GM12875 (cell line): ENCODE data around the gene PTGES3L.

Source experiments
- H3K4me3 ChIP-seq: one replicate; pipeline ENCODE4 v1.5.1; 2011; ENCODE audit warnings: low read depth, low read length, control low read depth
- TF ChIP-seq, protein P1 (sequence below): IDR thresholded peaks from 2 replicates; pipeline ENCODE4 v1.5.1; 2011; ENCODE audit warnings: low read depth, mild to moderate bottlenecking, control low read depth, inconsistent platforms, low read length, moderate library complexity, borderline replicate concordance; ENCODE audit not compliant: insufficient read depth

The PTGES3L gene

DNA sequence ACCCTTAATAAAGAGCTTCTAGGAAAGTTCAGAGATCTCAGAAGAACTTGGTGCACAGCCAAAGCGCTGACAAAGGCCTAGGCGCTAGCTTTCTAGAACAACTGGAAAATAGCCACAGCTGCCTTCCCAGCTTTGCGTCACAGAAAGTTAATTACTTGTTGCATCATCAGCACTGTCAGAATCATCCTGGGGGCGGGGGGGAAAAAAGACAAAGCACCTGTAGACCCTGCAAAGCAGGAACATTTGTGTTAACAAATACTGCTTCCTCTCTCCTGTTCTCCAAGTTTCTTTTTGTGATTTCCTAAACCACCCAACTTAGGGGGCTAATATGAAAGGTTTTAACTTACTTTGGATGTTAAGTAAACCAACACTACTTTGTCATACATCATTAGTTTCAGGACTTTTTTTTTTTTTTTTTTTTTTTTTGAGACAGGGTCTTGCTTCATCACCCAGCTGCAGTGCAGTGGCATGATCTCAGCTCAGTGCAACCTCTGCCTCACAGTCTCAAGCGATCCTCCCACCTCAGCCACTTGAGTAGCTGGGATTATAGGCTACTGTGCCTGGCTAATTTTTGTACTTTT lies 10.8 kb downstream of the PTGES3L start:
- TF ChIP-seq, protein P1, sequence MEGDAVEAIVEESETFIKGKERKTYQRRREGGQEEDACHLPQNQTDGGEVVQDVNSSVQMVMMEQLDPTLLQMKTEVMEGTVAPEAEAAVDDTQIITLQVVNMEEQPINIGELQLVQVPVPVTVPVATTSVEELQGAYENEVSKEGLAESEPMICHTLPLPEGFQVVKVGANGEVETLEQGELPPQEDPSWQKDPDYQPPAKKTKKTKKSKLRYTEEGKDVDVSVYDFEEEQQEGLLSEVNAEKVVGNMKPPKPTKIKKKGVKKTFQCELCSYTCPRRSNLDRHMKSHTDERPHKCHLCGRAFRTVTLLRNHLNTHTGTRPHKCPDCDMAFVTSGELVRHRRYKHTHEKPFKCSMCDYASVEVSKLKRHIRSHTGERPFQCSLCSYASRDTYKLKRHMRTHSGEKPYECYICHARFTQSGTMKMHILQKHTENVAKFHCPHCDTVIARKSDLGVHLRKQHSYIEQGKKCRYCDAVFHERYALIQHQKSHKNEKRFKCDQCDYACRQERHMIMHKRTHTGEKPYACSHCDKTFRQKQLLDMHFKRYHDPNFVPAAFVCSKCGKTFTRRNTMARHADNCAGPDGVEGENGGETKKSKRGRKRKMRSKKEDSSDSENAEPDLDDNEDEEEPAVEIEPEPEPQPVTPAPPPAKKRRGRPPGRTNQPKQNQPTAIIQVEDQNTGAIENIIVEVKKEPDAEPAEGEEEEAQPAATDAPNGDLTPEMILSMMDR, result no peak
- no peak overlapping the region for H3K4me3 ChIP-seq

DNA sequence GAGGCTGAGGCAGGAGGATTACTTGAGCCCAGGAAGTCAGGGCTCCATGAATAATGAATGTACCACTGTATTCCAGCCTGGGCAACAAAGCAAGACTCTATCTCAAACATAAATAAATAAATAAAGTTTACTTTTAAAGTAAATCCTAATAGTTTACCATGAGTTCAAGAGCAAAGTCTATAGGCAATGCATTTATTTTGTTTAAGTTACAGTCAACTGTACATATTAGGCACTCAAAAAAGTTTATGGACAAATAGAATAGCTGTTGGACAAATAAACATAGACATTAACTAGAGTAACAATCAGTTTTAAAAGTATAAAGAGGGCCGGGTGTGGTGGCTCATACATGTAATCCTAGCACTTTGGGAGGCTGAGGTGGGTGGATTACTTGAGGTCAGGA lies 12.0 kb downstream of the PTGES3L start:
- H3K4me3 ChIP-seq, result no peak overlapping the region
- TF ChIP-seq, protein P1, result no peak

DNA sequence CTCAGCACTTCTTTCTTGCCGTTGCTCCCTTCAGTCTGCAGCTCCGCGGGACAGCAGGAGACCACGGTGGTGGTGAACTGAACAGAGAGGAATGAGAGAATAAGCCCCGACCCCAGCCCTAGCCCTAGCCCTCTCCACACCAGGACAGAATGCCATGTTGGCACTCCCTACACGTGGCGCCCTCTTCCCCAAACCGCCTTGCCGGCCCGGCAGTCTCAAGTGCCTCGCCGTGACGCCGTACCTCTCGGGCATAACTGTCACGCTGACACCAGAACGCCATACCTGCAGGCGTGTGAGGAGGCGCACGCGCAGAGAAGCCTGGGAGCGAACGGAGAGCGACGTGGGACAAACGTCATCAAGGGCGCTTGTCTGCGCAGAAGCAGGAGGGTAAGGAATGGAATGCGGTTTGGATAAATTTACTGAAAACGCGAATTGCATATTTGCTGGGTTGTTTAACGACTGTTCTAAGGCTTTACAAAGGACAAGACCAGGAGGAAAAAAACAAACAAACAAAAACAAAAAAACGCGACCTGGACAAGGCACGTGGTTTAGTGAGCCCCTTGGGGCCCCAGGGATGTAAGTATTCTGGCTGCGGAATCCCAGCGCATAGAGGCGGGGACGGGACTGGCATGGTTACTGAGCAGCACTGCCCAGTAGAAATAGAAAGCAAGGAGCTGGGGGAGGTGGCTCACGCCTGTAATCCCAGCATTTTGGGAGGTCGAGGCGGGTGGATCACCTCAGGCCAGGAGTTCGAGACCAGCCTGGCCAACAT lies 15.5 kb downstream of the PTGES3L start, which contains the start of gene AARSD1:
Gene AARSD1, minus strand, starts transcription at position 294 of the 772 bp plus-strand sequence. Its CDS starts 14 bp downstream, at position 280.
- peak within 1 kb of the TSS; percentile 97 for H3K4me3 ChIP-seq
- TF ChIP-seq, protein P1, result no peak

DNA sequence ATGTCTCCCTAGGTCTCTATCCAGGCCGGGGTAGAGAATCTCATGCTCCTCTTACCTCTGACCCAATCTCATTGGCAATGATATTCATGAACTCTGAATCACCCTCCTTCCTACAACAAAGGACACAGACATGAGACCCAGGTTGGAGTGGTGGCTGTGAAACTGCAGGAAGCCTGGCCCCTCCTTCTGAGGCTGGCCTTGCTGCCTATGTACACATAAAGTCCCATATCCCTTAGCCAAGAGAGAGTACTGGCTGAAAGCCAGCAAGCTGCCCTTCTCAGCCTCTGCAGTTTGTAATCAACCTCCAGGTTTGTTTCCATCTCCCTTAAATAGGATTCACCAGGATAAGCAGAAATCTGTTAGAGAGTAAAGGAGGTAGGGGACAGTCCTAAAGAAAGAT lies 26.2 kb downstream of the PTGES3L start:
- H3K4me3 ChIP-seq, result no peak overlapping the region
- TF ChIP-seq, protein P1, result no peak

DNA sequence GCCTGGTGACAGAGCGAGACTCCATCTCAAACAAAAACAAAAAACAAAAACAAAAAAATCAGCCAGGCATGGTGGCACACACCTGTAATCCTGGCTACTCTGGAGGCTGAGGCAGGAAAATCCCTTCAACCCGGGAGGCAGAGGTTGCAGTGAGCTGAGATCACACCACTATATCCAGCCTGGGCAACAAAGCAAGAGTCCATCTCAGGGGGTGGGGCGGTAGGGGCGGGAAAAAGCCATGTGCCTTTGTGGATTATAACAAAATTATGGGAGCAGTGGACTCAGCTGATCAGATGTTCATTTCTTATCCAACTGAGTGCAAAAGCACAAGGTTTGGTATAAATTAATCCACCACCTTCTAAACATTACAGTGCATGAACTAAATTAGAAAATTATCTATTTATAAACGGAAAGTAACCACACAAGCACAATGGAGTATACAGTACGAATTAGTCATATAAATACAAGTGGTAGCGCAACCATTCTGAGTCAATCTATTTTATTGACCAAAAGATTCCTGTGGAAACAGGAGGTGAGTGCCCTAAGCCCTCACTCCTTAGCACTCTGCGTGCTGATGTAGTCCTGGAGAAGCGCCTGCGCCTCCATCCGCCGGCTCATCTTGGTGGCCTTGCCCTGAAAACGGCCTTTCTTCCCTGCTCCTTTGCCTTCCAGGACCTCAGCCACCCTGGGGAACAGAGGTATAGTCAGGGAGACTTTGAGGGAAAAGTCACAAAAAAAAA lies 29.7 kb downstream of the PTGES3L start:
- TF ChIP-seq, protein P1, result no peak

DNA sequence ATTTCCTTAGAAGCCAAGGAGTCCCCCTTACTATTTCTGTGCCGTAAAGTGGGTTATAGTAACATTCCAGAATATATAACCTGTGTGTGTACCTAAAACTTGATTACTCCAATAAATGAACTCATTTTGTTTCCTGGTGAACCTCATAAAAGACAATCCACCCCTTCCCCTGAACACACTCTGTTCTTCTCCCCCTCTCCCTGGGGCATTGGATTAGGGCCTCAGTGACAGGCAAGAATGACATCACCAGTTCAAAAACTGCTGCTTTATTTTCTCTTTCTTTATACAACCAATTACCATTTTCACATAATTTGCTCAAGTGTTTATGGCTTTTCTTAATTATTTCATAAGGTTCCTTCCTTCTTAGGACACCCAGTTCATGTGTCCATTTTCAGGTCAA lies 33.1 kb downstream of the PTGES3L start:
- TF ChIP-seq, protein P1, result no peak
- no peak overlapping the region for H3K4me3 ChIP-seq

More for the DNA sequence above, 29.7 kb downstream of the PTGES3L start:
- H3K4me3 ChIP-seq, result no peak overlapping the region

DNA sequence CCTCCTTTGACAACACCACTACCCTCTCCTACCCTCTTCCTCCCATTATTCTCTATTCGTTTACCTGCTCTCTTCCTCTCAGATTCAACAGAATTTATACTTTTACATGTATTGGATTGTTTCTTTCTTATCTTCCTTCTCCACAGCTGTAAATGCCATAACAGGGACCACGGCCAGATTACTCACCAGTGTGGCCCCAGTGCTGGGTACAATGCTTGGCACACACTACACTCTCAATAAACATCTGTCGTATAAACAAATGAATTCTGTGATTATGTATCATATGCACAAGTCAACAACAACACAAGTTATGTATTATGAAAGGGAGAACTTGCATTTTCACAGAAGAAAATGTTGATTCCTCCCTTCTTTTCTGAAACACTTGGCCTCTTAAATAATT lies 35.7 kb downstream of the PTGES3L start:
- TF ChIP-seq, protein P1, result no peak
- no peak overlapping the region for H3K4me3 ChIP-seq
